ENCODE results near the gene SAMMSON. TPM values are rescaled to one million over a fixed set of nuclear protein-coding genes. Genes with fewer than 3 reads are reported as not detected.

Gene SAMMSON
- total RNA-seq, 1 experiment from 2014 or later = not detected

GRCh38 chr3:69961706-69962439 is 37.7 kb upstream of the SAMMSON start:
- Histone ChIP-seq H2AFZ (no peak overlapping the region), H3K4me1 (replicated peaks; ENCODE audit: insufficient read depth) (no peaks in the 10 kb centered on the region), H3K4me2 (no peak overlapping the region), H3K79me2 (ENCODE audit: low read depth) (no peaks in the 10 kb centered on the region), H3K9me2 (ENCODE audit: insufficient read depth) (no peaks in the 10 kb centered on the region), H3K27ac (no peak overlapping the region), H3K9me3 (ENCODE audit: insufficient read depth, low read depth) (no peaks in the 10 kb centered on the region), H3F3A (ENCODE audit: insufficient read depth, low read depth) (no peaks in the 10 kb centered on the region), H3K27me3 (ENCODE audit: insufficient read depth, low read depth) (no peaks in the 10 kb centered on the region), H3K4me3 (no peak overlapping the region), H4K20me1 (ENCODE audit: insufficient read depth) (no peaks in the 10 kb centered on the region), H3K36me3 (ENCODE audit: low read depth) (no peaks in the 10 kb centered on the region)
- ChIA-PET POLR2A (ENCODE audit: unreplicated experiment) (no interaction called here), CTCF (no interaction called here)
- no peak for DNase-seq
- intact Hi-C loops (cut with micrococcal nuclease; ENCODE audit: unreplicated experiment) = no loop called here
- TF ChIP-seq CTCF (conservative IDR thresholded peaks at IDR 0.05) (no peak), EZH2 (IDR thresholded peaks at IDR 0.05; ENCODE audit: low read depth) (no peak)
- no TSS peak for BruUV-seq (replicated peaks)

- Histone ChIP-seq H3K9me3 (ENCODE audit: insufficient read depth, low read depth) (no peaks in the 10 kb centered on the region), H3K9me2 (ENCODE audit: insufficient read depth) (no peaks in the 10 kb centered on the region), H3K27me3 (ENCODE audit: insufficient read depth, low read depth) (no peaks in the 10 kb centered on the region), H3K79me2 (ENCODE audit: low read depth) (no peaks in the 10 kb centered on the region), H3K4me3 (no peak overlapping the region), H4K20me1 (ENCODE audit: insufficient read depth) (no peaks in the 10 kb centered on the region), H3K4me1 (replicated peaks; ENCODE audit: insufficient read depth) (no peaks in the 10 kb centered on the region), H2AFZ (no peak overlapping the region), H3K4me2 (no peak overlapping the region), H3K36me3 (ENCODE audit: low read depth) (no peaks in the 10 kb centered on the region), H3F3A (ENCODE audit: insufficient read depth, low read depth) (no peaks in the 10 kb centered on the region), H3K27ac (no peak overlapping the region)
- DNase-seq = no peak
- intact Hi-C loops (cut with micrococcal nuclease; ENCODE audit: unreplicated experiment) = no loop called here
- TF ChIP-seq EZH2 (IDR thresholded peaks at IDR 0.05; ENCODE audit: low read depth) (no peak), CTCF (conservative IDR thresholded peaks at IDR 0.05) (no peak)
- no TSS peak for BruUV-seq (replicated peaks)
- ChIA-PET CTCF (no interaction called here), POLR2A (ENCODE audit: unreplicated experiment) (interaction anchor here (0.6 kb wide), 1 partner anchor 537 kb away, joined by 9 read pairs; no protein-coding TSS in a partner anchor)
Measured at GRCh38 chr3:69963643-69964042, 35.9 kb upstream of the SAMMSON start.

- H3K27me3 ChIP-seq (ENCODE audit: insufficient read depth, low read depth) = no peaks in the 10 kb centered on the region
- no peaks in the 10 kb centered on the region for H3K9me3 ChIP-seq (ENCODE audit: insufficient read depth, low read depth)
- ChIA-PET CTCF (no interaction called here), POLR2A (ENCODE audit: unreplicated experiment) (no interaction called here)
- intact Hi-C loops (cut with micrococcal nuclease; ENCODE audit: unreplicated experiment) = no loop called here
- H3F3A ChIP-seq (ENCODE audit: insufficient read depth, low read depth) = no peaks in the 10 kb centered on the region
- TF ChIP-seq CTCF (conservative IDR thresholded peaks at IDR 0.05) (no peak), EZH2 (IDR thresholded peaks at IDR 0.05; ENCODE audit: low read depth) (no peak)
- H3K9me2 ChIP-seq (ENCODE audit: insufficient read depth) = no peaks in the 10 kb centered on the region
- no peak overlapping the region for H2AFZ ChIP-seq
- no peaks in the 10 kb centered on the region for H3K4me1 ChIP-seq (replicated peaks; ENCODE audit: insufficient read depth)
- H3K79me2 ChIP-seq (ENCODE audit: low read depth) = no peaks in the 10 kb centered on the region
- no TSS peak for BruUV-seq (replicated peaks)
- H3K4me3 ChIP-seq = no peak overlapping the region
- H3K4me2 ChIP-seq = no peak overlapping the region
- no peak overlapping the region for H3K27ac ChIP-seq
- H4K20me1 ChIP-seq (ENCODE audit: insufficient read depth) = no peaks in the 10 kb centered on the region
- no peak for DNase-seq
- H3K36me3 ChIP-seq (ENCODE audit: low read depth) = no peaks in the 10 kb centered on the region
Measured at GRCh38 chr3:69967156-69967555, 32.4 kb upstream of the SAMMSON start.

Measured in PC-9 (cell line).